HuH-7.5 (cell line): ENCODE data around the gene PTPN2.
"Not testable (repeated sequence)": the region's sequence is repeated elsewhere in the genome, so short reads cannot be mapped to it uniquely, and the experiment has no call there.

Experiments
- DNase-seq: peaks from one replicate; pipeline ENCODE4 v3.0.0; 2011; ENCODE audit warnings: low spot score

PTPN2 gene

DNA sequence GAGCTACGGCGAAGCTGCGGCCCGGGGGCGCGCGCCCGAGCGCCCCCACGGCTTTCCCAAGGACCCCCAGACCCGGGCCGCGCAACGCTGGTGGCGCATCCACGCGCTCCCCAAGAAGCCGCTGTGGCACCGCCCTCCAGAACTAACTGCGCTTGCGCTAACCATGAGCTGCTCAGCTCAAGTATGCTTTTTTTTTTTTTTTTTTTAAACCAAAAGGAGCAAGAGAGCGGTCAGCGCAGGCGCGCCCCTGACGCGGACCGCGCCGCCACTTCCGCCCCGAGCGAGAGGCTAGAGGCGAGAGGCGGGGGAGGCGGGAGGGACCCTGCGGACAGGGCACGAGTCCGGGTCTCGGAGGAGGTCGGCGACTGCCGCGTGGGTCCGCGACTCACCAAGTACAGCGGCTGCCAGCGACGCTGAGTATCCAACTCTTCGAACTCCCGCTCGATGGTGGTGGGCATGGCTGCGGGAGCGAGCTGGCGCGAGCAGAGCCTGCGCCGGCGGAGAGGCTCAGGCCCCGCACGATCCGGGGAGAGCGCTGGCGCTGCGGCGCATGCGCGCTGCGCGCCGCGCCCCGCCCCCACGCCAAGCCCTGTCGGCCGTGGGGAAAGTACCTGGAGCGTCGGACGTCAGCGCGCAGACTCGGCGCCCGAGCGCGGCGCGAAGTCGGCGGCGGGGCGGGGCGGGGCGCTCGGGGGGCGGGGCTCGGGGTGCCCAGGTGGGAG lies at the start of gene PTPN2:
PTPN2 (minus strand) TSS at position 554 of the 722 bp plus-strand sequence; CDS start at position 458, 96 bp downstream.
- DNase-seq = peak; percentile 99

DNA sequence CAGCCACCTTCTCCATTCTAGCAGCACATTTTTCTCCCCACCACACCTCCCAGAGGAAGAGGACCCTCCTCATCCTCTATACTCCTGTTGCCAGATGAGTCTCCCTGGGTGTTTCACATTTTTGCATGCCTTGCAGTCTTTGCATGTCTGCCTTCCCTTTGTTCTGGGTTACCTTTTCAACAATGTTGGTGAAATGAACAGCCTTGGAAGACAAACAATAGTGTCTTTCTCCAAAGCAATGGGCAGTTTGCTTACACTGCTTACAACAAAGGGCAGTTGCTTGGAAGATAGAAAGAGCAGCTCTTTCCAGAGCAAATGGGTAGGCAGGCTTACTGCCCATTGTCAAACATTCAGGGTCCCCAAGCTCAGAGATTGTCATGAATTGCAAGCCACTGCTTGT lies 49.3 kb upstream of the PTPN2 start:
- DNase-seq = no peak

DNA sequence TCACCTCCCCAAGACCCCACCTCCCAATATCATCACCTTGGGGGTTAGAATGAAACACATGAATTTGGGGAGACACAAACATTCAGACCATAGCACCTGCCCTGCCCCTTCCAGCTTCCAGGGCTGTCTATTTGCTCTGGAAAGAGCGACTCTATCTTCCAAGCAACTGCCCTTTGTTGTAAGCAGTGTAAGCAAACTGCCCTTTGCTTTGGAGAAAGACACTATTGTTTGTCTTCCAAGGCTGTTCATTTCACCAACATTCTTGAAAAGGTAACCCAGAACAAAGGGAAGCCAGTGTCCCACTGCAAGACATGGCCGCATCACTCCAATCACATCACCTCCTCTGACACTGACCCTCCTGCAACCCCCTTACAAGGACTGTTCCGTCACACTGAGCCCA lies 46.9 kb upstream of the PTPN2 start:
- no peak for DNase-seq

DNA sequence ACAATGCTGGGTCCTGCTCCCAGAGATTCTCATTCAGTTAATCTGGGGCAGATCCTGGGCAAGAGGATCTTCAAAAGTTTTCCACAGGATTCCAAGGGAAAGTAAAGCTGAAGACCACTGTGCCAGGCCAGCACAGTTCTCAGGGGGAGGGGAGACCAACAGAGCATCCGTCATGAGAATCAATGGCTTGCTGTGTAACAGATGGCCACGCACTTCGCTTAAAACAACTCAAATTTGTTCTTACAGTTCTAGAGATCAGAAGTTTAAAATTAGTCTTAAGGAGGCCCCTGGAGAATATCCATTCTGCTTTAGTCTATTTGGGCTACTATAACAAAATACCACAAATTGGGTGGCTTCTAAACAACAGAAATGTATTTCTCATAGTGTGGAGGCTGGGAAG lies 46.3 kb upstream of the PTPN2 start:
- DNase-seq = no peak

GRCh38 chr18:12929477-12930083 lies 45.5 kb upstream of the PTPN2 start:
- DNase-seq = no peak

GRCh38 chr18:12928641-12929040 lies 44.6 kb upstream of the PTPN2 start:
- no peak for DNase-seq

DNA sequence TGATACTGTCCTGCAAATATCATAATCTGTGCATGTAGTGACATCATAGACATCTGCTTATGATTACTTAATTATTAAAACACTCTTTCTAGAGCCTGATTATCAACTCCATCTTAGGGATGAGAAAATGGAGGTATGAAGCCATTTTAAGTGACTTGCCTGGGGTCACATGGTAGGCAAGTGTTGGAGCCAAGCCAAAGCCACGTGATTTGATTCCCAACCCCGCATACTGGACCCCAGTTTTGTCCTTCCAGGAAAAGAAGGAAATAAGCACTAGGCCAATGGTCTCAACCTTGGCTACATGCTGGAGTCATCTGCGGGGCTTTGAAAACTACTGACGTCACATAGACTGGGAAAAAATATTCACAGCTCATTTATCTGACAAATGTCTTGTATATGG lies 44.2 kb upstream of the PTPN2 start:
- DNase-seq = no peak

- no peak for DNase-seq
These were observed 40.6 kb upstream of the PTPN2 start for GRCh38 chr18:12924616-12925015.

DNA sequence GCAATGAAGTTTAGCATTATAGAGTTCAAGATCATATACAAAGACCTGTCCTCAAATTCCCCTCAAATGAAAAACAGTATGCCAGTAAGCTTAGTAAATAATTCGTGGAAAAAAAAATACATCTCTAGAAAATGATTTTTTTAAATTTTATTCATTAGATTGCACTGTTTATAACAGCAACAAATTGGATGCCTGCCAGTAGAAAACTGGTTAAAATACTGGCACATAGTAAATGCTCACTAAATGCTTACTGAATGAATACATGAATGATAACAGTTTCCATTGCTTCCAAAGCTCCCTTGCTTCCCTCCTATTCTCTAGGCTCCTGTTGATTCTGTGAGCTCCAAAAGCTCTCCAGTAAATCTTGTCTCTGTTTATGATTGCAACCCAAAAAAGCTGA lies 38.2 kb upstream of the PTPN2 start:
- no peak for DNase-seq

GRCh38 chr18:12921178-12921577 lies 37.1 kb upstream of the PTPN2 start:
- DNase-seq = no peak

DNA sequence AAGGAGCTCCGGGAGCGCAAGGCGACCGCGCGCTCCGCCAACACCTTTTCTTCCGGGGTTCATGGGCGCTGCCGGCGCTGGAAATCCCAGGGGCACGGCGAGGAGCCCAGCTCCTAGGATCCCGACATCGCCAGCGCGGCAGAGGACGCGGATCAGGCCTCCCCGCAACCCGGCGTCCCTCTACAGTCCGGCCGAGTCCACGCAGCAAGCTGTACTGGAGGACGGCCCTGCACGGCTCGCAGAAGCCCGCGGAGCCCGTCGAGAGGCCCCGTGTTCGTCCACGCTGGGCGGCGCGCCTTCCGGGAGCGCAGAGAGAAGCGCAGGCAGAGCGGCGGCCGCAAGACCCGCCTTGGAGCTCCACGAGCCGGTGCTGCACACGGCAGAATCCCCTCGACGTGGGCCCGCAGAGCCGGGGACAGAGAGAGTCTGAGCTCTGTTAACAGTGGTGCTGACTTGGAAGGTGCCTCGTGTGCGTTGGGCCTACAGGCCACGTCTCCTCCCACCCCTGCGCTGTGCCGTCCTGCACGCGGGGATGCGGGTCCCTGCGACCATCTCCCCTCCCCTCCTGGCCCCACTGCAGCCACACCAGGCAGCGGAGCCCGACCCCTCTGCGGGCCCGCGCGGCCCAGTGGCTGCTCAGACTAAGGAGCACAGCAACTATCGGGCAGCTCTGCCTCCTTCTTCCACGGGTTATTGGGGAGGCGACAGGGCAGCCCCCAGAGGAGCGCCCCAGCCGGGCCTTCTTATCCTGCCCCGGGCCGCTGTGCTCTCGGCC lies 28.1 kb upstream of the PTPN2 start:
- DNase-seq = no peak

GRCh38 chr18:12911025-12911928 lies 27.2 kb upstream of the PTPN2 start:
- DNase-seq = peak; percentile 83

- DNase-seq = no peak
These were observed 24.7 kb upstream of the PTPN2 start for GRCh38 chr18:12908706-12909105.

- DNase-seq = no peak
These were observed 23.4 kb upstream of the PTPN2 start for GRCh38 chr18:12907258-12907925.

GRCh38 chr18:12906773-12907172 lies 22.7 kb upstream of the PTPN2 start:
- no peak for DNase-seq

DNA sequence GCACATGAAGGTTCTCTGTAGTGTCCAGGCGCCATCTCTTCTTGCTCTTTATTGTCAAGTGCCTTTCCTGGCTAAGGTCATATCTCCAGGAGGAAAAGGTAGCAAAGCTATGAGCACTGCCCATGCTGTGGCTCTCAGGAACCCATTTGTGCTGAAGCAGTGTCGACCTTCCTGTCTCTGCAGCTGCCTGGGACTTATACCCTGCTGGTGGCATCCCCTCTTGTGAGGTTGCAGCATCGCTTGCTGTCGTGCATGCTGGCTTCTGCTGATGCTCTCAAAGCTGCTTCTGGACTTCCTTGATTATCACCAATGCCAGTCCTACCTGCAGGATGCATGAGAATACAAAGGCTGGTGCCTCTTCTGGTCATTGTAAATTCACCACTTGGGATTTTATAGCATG lies 22.1 kb upstream of the PTPN2 start:
- no peak for DNase-seq

DNA sequence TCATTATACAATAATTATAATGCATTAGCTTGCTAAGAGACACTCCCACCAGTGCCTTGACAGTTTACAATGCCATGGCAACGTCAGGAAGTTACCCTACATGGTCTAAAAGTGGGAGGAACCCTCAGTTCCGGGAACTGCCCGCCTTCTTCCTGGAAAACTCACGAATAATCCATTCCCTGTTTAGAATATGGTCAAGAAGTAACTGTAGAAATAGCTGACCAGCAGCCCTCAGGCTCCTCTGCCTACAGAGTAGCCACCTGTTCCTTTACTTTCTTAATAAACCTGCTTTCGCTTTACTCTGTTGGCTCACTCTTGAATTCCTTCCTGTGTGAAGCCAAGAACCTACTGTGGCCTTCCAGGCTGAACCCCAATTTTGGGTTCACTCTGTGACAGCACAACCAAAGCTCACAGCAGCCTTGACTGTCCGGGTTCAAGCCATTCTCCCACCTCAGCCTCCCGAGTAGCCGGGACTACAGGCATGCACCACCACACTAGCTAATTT lies 20.0 kb upstream of the PTPN2 start:
- DNase-seq = no peak

DNA sequence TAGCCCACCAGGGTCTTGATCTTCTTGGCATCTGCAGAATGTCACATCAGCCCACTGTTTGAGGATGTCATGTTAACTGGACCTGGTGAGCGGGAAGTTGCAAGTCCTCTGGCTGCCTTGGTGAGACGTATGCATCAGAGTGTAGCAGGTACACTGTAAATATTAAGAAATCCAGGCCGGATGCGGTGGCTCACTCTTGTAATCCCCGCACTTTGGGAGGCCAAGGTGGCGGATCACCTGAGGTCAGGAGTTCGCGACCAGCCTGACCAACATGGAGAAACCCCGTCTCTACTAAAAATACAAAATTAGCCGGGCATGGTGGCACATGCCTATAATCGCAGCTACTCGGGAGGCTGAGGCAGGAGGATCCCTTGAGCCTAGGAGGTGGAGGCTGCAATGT lies 17.2 kb upstream of the PTPN2 start:
- not testable (repeated sequence) for DNase-seq

DNA sequence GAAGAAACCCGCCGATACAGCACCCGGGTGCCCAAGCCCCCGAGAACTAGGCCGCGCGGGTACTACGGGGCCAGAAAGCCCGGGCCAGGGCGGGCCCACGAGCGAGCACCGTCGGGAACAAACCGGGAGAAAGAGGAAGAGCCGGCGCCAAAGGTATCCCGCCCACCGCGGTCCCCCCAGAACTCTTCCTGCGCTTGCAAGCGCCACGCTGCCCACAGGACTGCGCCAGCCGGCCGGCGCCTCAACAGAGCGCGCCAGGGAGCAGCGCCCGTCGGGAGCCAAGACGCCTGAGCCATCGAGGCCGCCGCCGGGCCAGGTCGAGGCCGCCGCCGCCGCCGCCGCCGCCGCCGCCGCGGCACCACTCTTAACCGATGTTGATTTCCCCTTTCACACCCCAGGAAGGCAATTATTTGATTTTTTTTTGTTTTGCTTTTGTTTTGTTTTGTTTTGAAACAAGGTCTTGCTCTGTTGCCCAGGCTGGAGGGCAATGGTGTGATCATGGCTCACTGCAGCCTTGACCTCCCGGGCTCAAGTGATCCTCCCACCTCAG lies 12.8 kb upstream of the PTPN2 start:
- not testable (repeated sequence) for DNase-seq

- DNase-seq = no peak
These were observed 11.6 kb upstream of the PTPN2 start for GRCh38 chr18:12895626-12896025.

- DNase-seq = no peak
These were observed 11.0 kb upstream of the PTPN2 start for GRCh38 chr18:12895014-12895413.
